Adrenal gland (tissue), 19 donors: ENCODE results near the gene AGBL4. TPM values are rescaled to one million over a fixed set of nuclear protein-coding genes. Genes with fewer than 3 reads are reported as not detected.

Source experiments
- DNase-seq, 7 donors: peaks; one replicate each; pipeline ENCODE4 v3.0.0-alpha.2; 2019 to 2020
- H3K27ac ChIP-seq, 5 donors: fragments of 200-600 bp; sonication (generic) in 4 of 5; 1 replicate in 3 of 5; 2 replicates in 2 of 5; pipeline versions ENCODE4 v1.5.1 to v1.8.0; 2016 to 2020; ENCODE audit warnings: mild to moderate bottlenecking in 1 of 5
- H3K27me3 ChIP-seq: fragments of 200-600 bp; 2 replicates; pipeline ENCODE4 v1.8.0; 2021
- H3K36me3 ChIP-seq, 2 donors: fragments of 200-600 bp; replicated peaks in 1 of 2; 1 replicate in 1 of 2; 2 replicates in 1 of 2; pipeline versions ENCODE4 v1.5.1 to v1.8.0; 2018 to 2022
- H3K4me1 ChIP-seq, 2 donors: fragments of 200-600 bp; replicated peaks in 1 of 2; 1 replicate in 1 of 2; 2 replicates in 1 of 2; pipeline versions ENCODE4 v1.5.1 to v1.8.0; 2018 to 2021
- H3K4me3 ChIP-seq, 4 donors: fragments of 200-600 bp; sonication (generic) in 3 of 4; one replicate each; pipeline ENCODE4 v1.5.1; 2016 to 2018
- H3K9me3 ChIP-seq, 3 donors: fragments of 200-600 bp; sonication (generic) in 1 of 3; replicated peaks in 1 of 3; 1 replicate in 2 of 3; 2 replicates in 1 of 3; pipeline versions ENCODE4 v1.5.1 to v1.8.0; 2016 to 2021
- POLR2A ChIP-seq, 2 donors: fragments of 450-650 bp; IDR thresholded peaks; one replicate each; pipeline ENCODE4 v1.6.1; 2017; ENCODE audit warnings: antibody characterized with exemption in 2 of 2, mild to moderate bottlenecking in 2 of 2, moderate library complexity in 1 of 2
- WGBS, 4 donors: extraction: QIAGEN DNeasy Blood & Tissue Kit in 2 of 4; methylation state at CpG; one replicate each; pipeline versions ENCODE4 v1.1.5 to v1.1.7; 2013 to 2017; 5-methylcytosine and 5-hydroxymethylcytosine counted together
- intact Hi-C, 2 donors: fragments of 100-400 bp; cut with DNase I; formaldehyde crosslinking; loops; one replicate each; pipeline versions ENCODE4 v1.14.1 to v1.15.0; 2022 to 2023
- long read RNA-seq, 10 donors: library from polyadenylated mRNA in 3 of 10; unstranded in 2 of 10; stranded (forward) in 1 of 10; transcript quantifications; one replicate each; pipeline ENCODE4 v2.0.0 and lab custom pipeline, GENCODE V29; 2021 to 2026
- polyA plus RNA-seq, 3 donors: library from polyadenylated mRNA; stranded (reverse); fragments of 200-250 nt in 2 of 3; fragments of 350-450 nt in 1 of 3; fragmentation: Illumina TruSeq in 1 of 3; extraction: RNeasy Lipid Tissue Mini Kit (QIAGEN cat#74804) in 1 of 3; gene quantifications; one replicate each; pipeline ENCODE4 v1.2.3, GENCODE V29; 2013 to 2014
- total RNA-seq, 9 donors: library from RNA; depleted of rRNA in 4 of 9; stranded (reverse); fragments of >200 nt in 4 of 9; fragments of 120-200 nt in 1 of 9; fragmentation: NEBNext Ultra II Directional in 1 of 9; extraction: Animal tissue kit (Norgen Biotek cat#: 25700) in 1 of 9; gene quantifications; one replicate each; pipeline versions ENCODE4 v1.1.0 to v1.2.4, GENCODE V29; 2013 to 2023
- TF ChIP-seq, protein P1 (sequence below), 6 experiments: fragments of 450-650 bp in 4 of 6; fragments of 200-600 bp in 2 of 6; sonication (generic) in 1 of 6; IDR thresholded peaks; 1 replicate in 5 of 6; 2 replicates in 1 of 6; pipeline versions ENCODE4 v1.5.1 to v1.8.0; 2016 to 2021; ENCODE audit warnings: antibody characterized with exemption in 6 of 6, mild to moderate bottlenecking in 2 of 6, moderate library complexity in 1 of 6
- donor health status: healthy with polysubstance abuse.
- donor health status: Bipolar disorder and iron deficiency.
- donor health status: DM: yes; HTN: yes; CAD: no.
- donor health status: DM: no; HTN: no; CAD: no.
- donor health status: DM: no; HTN: no; CAD: no.
- donor health status: DM: yes; HTN: yes; CAD: no.

AGBL4 gene
- total RNA-seq = 1 to 10 TPM in 1 of 9 donors, under 1 TPM in 6, not detected in 2; 0.29 to 1.7 (median 0.83) TPM
- polyA plus RNA-seq = 1 to 10 TPM in 1 of 3 donors, under 1 TPM in 2; 0.10 to 1.9 (median 0.72) TPM
- long read RNA-seq, donor 1 = 0 reads
- long read RNA-seq, donor 2 = 0 reads
- long read RNA-seq, donor 3 = 0 reads
- long read RNA-seq, donor 4 = 0 reads
- long read RNA-seq, donor 5 = 0 reads
- long read RNA-seq, donor 6, partial matches to known transcripts = 0 of 1 reads
- long read RNA-seq, donor 6, other reads (novel, unspliced or antisense) = 1 of 1 reads
- long read RNA-seq, donor 7 = 0 reads
- long read RNA-seq, donor 8 = 0 reads
- long read RNA-seq, donor 9 = 0 reads
- long read RNA-seq, donor 10 = 0 reads

DNA sequence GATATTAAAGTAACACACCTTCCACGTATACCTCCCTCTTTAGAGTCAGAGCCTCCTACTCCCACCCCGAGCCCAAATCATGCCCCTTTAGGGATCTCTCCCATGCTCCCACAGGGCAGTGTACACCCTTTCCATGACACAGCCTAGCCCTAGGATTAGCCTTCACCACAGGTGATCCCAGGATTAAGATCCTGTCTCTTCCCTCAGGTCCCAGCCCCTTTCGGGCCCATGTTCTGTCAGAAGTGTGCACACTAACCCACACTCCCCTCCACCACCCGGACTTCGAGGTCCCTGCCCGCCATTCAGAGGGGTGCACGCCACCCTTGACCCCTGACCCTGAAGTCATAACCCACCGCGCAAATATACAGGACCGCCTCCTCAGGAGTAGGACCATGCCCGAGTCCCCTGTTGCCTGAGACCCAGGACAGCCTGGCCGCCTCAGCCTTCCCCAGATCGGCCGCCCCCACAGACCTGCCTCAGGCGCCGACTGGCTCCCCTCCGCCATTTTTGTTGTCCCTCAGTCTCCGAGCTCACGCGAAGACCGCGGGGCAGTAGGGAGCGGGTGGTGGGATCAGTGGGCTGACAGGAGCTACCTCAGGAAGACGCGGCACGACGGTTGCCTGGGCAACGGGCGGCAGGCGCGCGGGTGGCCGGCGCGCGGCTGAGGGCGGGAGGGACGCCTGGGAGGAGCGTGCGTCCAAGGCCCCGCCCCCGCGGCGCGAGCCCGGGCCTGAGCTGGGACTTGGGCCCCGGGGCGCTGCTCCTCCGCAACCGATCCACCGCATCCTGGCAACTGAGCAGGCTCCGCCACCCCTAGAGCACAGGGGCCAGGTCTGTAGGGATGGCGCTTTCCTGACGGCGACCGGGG, at the start of gene AGBL4:
Gene AGBL4, minus strand, starts transcription at position 663 of the 868 bp plus-strand sequence.
- H3K9me3 ChIP-seq = no peaks in the 10 kb centered on the region
- H3K36me3 ChIP-seq = no peaks in the 10 kb centered on the region
- H3K4me1 ChIP-seq = no peaks in the 10 kb centered on the region
- H3K27me3 ChIP-seq = peaks cover 5% of the 10 kb centered on the region
- peak; percentile 20 to 81 (median 38) for DNase-seq
- peak within 1 kb of the TSS in 2 of 4 donors; percentile 60 to 71 for H3K4me3 ChIP-seq
- intact Hi-C loops = no loop called here
- H3K27ac ChIP-seq = peak within 1 kb of the TSS in 1 of 5 donors; percentile 22
- WGBS, 4 donors = 6 to 40% (median 10%) methylated on average over 14 to 56 of the region's 56 CpGs
- TF ChIP-seq, protein P1, sequence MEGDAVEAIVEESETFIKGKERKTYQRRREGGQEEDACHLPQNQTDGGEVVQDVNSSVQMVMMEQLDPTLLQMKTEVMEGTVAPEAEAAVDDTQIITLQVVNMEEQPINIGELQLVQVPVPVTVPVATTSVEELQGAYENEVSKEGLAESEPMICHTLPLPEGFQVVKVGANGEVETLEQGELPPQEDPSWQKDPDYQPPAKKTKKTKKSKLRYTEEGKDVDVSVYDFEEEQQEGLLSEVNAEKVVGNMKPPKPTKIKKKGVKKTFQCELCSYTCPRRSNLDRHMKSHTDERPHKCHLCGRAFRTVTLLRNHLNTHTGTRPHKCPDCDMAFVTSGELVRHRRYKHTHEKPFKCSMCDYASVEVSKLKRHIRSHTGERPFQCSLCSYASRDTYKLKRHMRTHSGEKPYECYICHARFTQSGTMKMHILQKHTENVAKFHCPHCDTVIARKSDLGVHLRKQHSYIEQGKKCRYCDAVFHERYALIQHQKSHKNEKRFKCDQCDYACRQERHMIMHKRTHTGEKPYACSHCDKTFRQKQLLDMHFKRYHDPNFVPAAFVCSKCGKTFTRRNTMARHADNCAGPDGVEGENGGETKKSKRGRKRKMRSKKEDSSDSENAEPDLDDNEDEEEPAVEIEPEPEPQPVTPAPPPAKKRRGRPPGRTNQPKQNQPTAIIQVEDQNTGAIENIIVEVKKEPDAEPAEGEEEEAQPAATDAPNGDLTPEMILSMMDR (IDR thresholded peaks at IDR 0.05) = no peak
- no peak for TF ChIP-seq POLR2A (IDR thresholded peaks at IDR 0.05)

DNA sequence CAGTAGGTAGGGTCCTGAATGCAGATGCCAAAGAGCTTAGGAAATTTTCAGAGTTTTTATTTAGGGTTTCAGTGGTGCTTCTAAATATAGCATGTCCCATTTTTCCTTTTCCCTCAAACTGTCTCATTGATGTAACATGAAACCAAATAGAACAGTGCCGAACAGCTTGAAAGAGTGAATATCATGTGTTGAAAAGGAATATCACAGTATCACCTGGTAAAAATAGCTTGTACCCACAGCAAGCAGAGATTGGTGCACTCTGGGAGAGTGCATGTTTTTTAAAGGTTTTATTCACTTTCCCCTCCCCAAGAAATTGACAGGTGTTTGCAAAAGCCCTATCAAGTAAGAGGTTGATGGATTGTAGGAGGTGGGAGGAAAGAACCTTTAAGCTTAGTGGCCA, 43.1 kb upstream of the AGBL4 start:
- 25 to 52% (median 39%) methylated on average over 1 of the region's 1 CpG for WGBS, 4 donors
- intact Hi-C loops = no loop called here
- H3K4me1 ChIP-seq = no peaks in the 10 kb centered on the region
- no peaks in the 10 kb centered on the region for H3K36me3 ChIP-seq
- DNase-seq = no peak
- no peaks in the 10 kb centered on the region for H3K27me3 ChIP-seq
- no peaks in the 10 kb centered on the region for H3K9me3 ChIP-seq
- H3K4me3 ChIP-seq = no peak overlapping the region
- TF ChIP-seq, protein P1 (IDR thresholded peaks at IDR 0.05) = no peak
- TF ChIP-seq POLR2A (IDR thresholded peaks at IDR 0.05) = no peak
- no peak overlapping the region for H3K27ac ChIP-seq

DNA sequence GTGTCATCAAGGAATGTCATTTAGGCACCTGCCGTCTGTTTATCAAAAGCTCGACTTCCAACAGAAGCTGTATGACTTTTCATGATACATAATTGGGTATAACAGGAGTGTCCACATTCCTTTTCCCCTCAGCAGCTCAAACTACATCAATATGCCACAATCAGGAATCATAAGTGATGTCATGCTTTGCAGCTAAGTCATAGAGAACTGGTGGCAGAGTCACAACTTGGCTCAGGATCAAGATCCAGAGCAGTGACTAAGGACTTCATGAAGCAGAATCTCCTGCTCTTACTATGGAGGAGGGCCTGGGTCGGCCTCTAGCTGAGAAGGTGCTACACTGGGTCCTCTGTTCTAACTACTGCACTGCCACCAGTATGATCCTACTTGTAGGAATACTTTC, 36.5 kb upstream of the AGBL4 start:
- Histone ChIP-seq H3K9me3 (no peaks in the 10 kb centered on the region), H3K27ac (no peak overlapping the region), H3K4me3 (no peak overlapping the region), H3K36me3 (no peaks in the 10 kb centered on the region), H3K4me1 (no peaks in the 10 kb centered on the region), H3K27me3 (no peaks in the 10 kb centered on the region)
- intact Hi-C loops = no loop called here
- no peak for TF ChIP-seq POLR2A (IDR thresholded peaks at IDR 0.05)
- TF ChIP-seq, protein P1 (IDR thresholded peaks at IDR 0.05) = no peak
- peak in 4 of 7 donors; percentile 10 to 57 (median 21) for DNase-seq
- WGBS, 4 donors = 64 to 81% (median 73%) methylated on average over 3 of the region's 3 CpGs

DNA sequence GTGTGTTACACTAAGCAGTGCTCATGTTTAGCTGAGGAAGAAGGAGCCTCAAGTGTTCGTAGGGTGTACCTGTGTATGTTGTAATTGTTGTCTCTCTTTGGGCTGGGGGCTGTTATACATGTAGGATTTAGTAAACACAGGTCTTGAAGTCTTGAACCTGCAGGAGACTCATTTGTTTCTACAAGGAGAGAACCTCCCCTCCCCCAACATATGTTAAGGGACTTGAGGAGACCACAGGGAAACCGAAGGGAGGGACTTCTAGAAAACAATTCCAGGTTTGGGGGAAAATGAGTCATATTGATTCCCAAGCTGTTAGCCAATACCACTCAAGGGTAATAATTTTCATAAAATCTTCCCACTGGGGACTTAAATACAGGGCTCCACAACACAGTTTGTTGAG, 25.0 kb upstream of the AGBL4 start:
- no peaks in the 10 kb centered on the region for H3K9me3 ChIP-seq
- intact Hi-C loops = no loop called here
- TF ChIP-seq POLR2A (IDR thresholded peaks at IDR 0.05) = no peak
- TF ChIP-seq, protein P1 (IDR thresholded peaks at IDR 0.05) = no peak
- WGBS, 4 donors = 41 to 44% (median 42%) methylated on average over 2 of the region's 2 CpGs
- DNase-seq = no peak
- no peak overlapping the region for H3K4me3 ChIP-seq
- H3K4me1 ChIP-seq = peaks cover 0 to 6% of the 10 kb centered on the region in 2 donors
- H3K27me3 ChIP-seq = peaks cover 18% of the 10 kb centered on the region
- no peak overlapping the region for H3K27ac ChIP-seq
- H3K36me3 ChIP-seq = no peaks in the 10 kb centered on the region
